Inflammatory macrophage treated with lipopolysaccharide for 1 hour (primary cell): ENCODE data around the gene DEFB114.
"Not testable (repeated sequence)": the region's sequence is repeated elsewhere in the genome, so short reads cannot be mapped to it uniquely, and the experiment has no call there.

Experiments
- DNase-seq, 2 donors: peaks; one replicate each; pipeline ENCODE4 v3.0.0-alpha.2; 2020 to 2022

The DEFB114 gene, protein sequence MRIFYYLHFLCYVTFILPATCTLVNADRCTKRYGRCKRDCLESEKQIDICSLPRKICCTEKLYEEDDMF

DNA sequence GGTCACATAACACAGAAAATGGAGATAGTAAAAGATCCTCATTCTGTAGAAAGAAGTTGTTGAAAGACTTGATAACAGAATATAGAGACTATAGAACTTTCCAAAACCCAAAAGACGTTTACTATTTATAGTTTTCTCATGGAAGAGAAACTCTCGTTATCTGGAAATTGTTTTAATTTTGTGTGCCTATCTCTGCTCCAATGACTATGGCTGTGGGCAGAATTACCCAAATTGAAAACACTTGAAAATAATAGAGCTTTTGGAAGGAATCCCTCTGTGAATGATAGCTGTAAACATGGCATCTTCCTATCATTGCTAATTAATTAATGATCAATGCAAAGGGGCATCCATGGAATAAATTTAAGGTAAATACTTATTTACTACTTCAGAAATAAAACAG, at the start of gene DEFB114:
TSS of gene DEFB114 (minus strand) at position 101 of the 400 bp plus-strand sequence. CDS start at position 42, 59 bp downstream.
- no peak for DNase-seq

- DNase-seq = no peak
Measured at GRCh38 chr6:50007819-50008218, 43.9 kb upstream of the DEFB114 start.

DNA sequence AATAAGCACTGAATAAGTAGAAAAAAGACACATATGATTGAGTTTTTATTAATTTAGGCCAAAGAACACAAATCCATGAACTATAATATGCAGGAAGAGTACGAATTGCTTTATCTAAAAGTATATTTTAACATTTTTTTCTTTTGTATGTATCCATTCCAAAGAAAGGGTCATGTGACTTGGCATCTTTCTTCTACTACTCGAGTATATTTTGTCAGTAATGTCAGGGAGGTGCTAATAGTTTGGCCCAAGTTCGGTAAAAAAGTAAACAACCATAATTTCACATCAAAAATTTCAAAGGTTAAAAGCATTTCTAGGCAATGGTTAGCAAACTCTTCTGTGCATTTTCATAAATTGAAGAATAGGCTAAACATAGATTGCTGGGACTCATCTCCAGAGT, 39.2 kb upstream of the DEFB114 start:
- DNase-seq = no peak

GRCh38 chr6:49995278-49995677, 31.3 kb upstream of the DEFB114 start:
- no peak for DNase-seq

- no peak for DNase-seq
Measured at GRCh38 chr6:49988900-49989299, 24.9 kb upstream of the DEFB114 start.

DNA sequence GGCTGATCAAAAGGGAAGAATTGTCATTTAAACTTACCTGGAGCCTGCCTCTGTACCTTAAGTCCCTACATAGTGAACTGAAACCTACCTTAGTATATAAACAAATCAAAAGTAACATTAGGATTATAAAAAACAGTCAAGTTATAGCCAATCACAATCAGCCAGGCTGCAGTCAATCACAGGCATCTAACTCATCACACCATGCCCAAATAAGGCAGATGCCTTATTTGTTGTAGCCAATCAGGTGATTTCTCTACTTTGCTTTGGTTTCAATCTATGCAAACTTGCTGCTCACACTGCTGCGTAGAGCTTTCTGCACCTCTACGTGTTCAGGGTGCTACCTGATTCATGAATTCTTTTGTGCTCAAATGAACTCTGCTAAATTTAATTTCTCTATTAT, 23.8 kb upstream of the DEFB114 start:
- no peak for DNase-seq

- no peak for DNase-seq
Measured at GRCh38 chr6:49986551-49986950, 22.6 kb upstream of the DEFB114 start.

- no peak for DNase-seq
Measured at GRCh38 chr6:49982046-49982445, 18.1 kb upstream of the DEFB114 start.

GRCh38 chr6:49980898-49981297, 16.9 kb upstream of the DEFB114 start:
- no peak for DNase-seq

- DNase-seq = no peak
Measured at GRCh38 chr6:49979584-49979983, 15.6 kb upstream of the DEFB114 start.

- no peak for DNase-seq
Measured at GRCh38 chr6:49978332-49979226, 14.6 kb upstream of the DEFB114 start.

- DNase-seq = no peak
Measured at GRCh38 chr6:49969605-49970004, 5.6 kb upstream of the DEFB114 start, which contains the start of gene DEFB113. TSS of gene DEFB113 (minus strand) at chr6:49969625. CDS start at chr6:49969625, 0 bp downstream.

DNA sequence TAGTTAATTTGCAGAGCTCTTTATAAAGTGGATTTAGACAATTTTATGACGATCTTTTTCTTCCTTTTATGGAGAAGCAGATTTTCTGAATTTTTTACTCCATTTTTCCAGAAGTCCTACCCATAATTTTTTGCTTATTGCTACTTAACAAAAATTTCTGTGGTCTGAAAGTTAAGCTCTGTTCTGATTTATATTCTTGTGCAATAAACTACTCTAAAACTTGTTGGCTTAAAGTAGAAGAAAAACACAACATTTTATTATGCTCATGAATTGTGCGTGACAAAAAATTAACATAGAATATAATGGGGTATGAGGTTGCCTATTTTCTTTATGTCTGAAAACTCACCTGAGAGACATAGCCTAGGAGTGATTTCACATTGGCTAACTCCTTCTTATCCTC, 2.9 kb upstream of the DEFB114 start:
- DNase-seq = no peak

DNA sequence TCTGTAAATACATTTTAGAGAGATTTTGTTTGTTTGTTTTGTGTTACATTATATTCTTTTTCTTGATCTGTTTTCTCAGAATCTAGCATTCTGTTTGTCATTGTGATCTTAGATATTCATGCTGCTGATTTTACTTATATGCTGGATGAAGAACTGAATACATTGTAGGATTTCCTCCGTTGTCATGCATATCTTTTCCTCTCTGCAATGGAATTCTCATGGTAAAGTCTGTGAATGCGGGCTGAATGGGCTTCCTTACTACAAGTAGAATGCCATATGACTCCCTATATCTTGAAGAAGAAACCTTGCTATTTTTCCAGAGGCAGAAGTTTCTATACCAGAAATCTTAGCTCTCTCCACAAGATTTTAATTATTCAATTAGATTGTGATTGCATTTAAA, 2.4 kb upstream of the DEFB114 start:
- no peak for DNase-seq

DNA sequence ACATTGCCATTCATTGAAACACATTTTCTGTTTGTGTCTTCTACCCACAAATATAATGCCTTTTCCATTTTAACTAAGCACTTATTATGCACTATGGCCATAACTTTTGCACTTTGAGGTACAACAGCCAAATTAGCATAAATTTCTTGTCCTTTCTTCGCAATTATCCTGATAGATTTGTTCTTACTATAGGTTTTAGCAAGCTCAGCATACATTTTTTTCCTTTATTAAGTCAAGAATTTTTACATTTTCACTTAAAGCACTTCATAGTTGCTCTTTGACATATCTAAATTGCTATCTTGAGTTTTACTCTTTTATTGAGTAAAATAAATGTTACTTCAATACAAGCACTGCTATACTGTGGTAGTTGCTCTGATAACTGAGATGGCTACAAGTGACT, 5.8 kb downstream of the DEFB114 start:
- DNase-seq = no peak

- no peak for DNase-seq
Measured at GRCh38 chr6:49955847-49956246, 8.1 kb downstream of the DEFB114 start.

- DNase-seq = no peak
Measured at GRCh38 chr6:49951926-49952325, 12.0 kb downstream of the DEFB114 start.

DNA sequence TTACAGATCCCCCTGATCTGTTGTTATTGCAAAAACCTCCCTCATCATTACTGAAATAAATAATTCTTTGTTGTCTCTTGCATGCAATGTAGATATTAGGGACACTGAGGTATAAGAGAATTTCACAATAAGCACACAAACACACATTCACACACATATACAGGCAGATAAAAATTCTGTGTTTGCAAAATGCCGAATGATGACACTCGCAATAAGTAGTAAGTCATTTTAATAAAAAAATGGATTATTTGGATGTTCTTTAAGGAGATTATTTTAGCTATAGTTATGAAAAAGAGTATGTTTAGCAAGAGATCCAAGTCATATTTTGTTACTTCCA, 13.6 kb downstream of the DEFB114 start:
- no peak for DNase-seq

DNA sequence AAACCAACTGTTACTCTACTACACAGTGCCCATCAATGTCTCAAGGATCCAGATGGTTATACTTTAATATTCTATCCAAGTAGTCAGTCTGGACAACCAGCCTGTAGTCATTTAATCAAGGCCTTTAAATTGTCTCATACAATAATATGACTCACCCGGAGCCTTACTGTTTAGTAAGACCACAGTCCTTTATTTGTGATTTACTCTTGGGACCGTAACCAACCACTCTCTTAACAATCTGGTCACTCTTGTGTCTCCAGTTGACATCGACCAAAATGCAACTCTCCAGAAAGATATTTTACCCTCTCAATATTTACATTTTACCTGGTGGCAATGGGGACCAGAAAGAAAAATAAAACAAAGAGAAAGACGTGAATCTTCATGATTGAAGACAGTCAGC, 14.9 kb downstream of the DEFB114 start:
- DNase-seq = no peak

DNA sequence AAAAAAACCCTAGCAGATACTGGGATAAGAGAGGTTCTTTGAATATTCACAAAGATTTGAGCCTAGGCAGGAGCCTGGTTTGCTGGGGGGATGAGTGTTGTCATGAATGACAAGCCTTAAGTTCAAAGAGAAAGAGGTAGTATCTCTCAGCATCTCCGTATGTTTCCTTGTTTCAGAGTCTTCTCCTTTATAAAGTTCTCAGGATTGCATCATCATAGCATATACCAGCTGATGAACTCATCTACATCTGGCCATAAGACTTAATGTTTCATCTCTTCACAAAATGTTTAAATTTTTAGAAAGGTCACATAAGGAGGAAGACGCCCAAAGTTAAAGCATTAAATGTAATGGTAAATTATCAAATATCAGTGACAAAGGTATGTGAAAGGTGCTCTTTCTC, 17.1 kb downstream of the DEFB114 start:
- DNase-seq = no peak

GRCh38 chr6:49944068-49944467, 19.9 kb downstream of the DEFB114 start:
- DNase-seq = not testable (repeated sequence)

DNA sequence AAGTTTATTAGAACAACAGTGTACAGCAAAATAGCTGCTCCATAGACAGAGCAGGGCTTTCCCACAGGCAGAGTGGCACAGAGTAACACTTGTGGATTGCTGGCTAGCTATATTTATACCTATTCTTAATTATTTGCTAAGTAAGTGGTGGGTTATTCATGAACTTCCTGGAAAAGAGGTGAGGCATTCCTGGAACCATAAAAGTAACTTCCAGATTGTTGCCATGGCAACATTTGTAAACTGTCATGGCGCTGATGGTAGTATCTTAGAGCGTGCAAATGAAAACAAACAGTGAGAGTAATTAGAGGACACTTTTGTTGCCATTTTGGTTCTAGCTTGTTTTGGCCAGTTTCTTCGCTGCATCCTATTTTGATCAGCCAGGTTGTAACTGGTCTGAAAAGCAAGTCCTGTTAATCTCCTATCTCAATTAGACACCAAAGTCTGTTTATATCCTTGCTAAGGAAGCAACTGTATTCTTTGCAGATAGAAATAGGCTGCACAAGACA, 23.9 kb downstream of the DEFB114 start:
- no peak for DNase-seq

DNA sequence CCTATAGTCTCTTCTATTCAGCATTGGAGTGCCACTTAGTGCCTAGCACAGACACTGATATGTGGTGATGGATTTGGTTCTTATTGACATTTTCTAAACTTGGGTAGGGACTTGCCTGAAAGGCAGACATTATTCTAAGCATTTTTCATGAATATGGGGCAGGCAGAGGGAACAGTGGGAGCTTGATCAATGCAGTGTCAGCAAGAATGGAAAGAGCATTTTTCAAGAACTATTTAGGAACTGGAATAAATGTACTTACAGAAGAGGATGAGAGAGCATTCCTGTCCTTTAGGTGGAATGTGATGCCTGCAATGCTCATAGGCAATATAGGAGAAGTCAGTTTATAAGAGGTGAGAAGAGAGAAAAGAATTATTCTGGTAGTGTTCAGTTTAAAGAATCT, 26.2 kb downstream of the DEFB114 start:
- DNase-seq = no peak

DNA sequence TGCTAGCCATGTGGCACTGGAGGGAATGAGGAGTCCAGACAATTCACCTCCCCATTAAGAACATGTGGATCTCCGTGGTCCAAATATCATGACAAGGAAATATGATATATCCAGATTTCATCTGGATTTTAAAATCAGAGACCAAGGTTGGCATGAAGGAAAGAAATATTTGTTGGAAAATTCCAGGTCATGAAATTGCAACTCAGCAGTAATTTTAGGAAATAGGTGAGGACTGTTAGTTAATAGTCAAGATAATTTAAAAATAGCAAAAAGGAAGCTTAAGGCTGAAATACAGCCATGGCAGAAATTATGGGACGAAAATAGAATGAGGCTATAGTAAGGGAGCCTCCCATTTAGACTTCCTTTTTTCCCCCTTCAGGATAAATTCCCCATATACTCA, 26.9 kb downstream of the DEFB114 start:
- DNase-seq = no peak

DNA sequence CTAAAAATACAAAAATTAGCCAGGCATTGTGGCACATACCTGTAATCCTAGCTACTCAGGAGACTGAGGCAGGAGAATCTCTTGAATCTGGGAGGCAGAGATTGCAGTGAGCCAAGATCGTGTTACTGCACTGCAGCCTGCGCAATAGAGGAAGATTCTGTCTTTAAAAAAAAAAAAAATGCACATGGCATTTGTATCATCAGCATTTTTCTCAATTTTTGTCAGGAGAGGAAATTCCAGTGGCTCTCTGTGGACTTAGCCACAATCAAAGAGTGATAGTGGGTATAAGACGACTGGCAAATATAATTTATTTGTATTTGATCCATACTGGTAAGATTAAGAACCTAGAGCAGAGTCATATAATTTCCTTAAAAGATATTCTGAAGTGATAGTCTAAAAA, 28.6 kb downstream of the DEFB114 start:
- no peak for DNase-seq
